Measurements from ENCODE around the gene EVA1C. TPM values are rescaled to one million over a fixed set of nuclear protein-coding genes. Genes with fewer than 3 reads are reported as not detected.
A peak's percentile ranks its signal among the peaks of the same experiment; 100 is the strongest.
"Not testable (repeated sequence)": the region's sequence is repeated elsewhere in the genome, so short reads cannot be mapped to it uniquely, and the experiment has no call there.

Gene EVA1C
- total and polyA plus RNA-seq, 3 donors from 2014 or later: 28.4 to 47.0 (median 44.2) TPM

DNA sequence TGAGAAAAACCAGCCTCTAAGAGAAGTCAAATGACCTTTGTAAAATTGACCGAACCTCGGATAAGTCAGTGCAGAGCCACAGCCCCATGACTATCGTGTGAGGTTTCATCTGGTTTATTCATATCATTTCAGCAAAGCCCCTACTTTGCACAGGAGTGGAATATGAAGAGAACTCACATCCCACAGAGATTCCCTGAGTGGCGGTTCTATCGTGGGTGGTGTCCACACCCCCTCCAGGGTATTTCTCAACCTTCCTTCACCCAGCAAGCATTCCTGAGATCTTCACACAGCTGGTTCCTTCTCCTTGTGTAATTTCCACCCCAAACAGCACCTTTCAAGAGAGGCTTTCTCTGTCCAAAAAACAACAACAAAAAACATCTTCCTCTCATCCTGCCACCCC is 47.5 kb downstream of the EVA1C start:
- DNase-seq: no peak
- H3K36me3 ChIP-seq (ENCODE audit: low read depth, missing control alignments): no peaks in the 10 kb centered on the region
- whole genome bisulfite sequencing, 2 donors: 87 to 95% methylated on average over 5 of the region's 5 CpGs
- TF ChIP-seq, protein P1, sequence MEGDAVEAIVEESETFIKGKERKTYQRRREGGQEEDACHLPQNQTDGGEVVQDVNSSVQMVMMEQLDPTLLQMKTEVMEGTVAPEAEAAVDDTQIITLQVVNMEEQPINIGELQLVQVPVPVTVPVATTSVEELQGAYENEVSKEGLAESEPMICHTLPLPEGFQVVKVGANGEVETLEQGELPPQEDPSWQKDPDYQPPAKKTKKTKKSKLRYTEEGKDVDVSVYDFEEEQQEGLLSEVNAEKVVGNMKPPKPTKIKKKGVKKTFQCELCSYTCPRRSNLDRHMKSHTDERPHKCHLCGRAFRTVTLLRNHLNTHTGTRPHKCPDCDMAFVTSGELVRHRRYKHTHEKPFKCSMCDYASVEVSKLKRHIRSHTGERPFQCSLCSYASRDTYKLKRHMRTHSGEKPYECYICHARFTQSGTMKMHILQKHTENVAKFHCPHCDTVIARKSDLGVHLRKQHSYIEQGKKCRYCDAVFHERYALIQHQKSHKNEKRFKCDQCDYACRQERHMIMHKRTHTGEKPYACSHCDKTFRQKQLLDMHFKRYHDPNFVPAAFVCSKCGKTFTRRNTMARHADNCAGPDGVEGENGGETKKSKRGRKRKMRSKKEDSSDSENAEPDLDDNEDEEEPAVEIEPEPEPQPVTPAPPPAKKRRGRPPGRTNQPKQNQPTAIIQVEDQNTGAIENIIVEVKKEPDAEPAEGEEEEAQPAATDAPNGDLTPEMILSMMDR (IDR thresholded peaks at IDR 0.05): no peak
- TF ChIP-seq POLR2A (IDR thresholded peaks at IDR 0.05): no peak
- H3K27ac ChIP-seq: no peak overlapping the region
- intact Hi-C loops (cut with DNase I; ENCODE audit: low total_unique reads): loop anchor here (5.0 kb wide), 1 partner anchor 48 kb away; the partner anchor contains the start of gene EVA1C
- peaks cover 38% of the 10 kb centered on the region for H3K4me1 ChIP-seq
- H3K9me3 ChIP-seq: no peaks in the 10 kb centered on the region
- H3K4me3 ChIP-seq: no peak overlapping the region
- no peaks in the 10 kb centered on the region for H3K27me3 ChIP-seq

DNA sequence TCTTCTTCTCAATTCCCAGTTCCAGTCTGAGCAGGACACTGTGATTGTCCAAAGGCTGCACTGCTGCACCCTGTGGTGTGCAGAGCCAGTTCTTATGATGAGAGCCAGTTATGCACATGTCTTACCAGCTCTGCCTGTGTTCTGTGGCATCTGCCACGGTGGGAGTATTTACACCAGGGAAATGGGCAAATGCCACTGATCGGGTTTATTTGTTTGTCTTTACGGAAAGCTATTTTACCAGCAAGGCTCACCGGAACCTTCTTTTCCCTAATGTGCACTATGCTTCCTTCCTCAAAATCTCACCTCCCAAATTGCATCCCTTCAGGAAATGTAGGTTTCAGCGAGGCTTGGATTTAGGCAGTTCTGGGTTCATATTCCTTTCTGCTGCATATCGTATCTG is 49.0 kb downstream of the EVA1C start:
- Histone ChIP-seq H3K4me1 (peaks cover 31% of the 10 kb centered on the region), H3K27ac (no peak overlapping the region), H3K4me3 (no peak overlapping the region), H3K27me3 (no peaks in the 10 kb centered on the region), H3K36me3 (ENCODE audit: low read depth, missing control alignments) (no peaks in the 10 kb centered on the region), H3K9me3 (no peaks in the 10 kb centered on the region)
- TF ChIP-seq POLR2A (IDR thresholded peaks at IDR 0.05): no peak
- TF ChIP-seq, protein P1 (IDR thresholded peaks at IDR 0.05): no peak
- 91 to 95% methylated on average over 6 of the region's 6 CpGs for WGBS, 2 donors
- intact Hi-C loops (cut with DNase I; ENCODE audit: low total_unique reads): no loop called here
- DNase-seq: no peak

DNA sequence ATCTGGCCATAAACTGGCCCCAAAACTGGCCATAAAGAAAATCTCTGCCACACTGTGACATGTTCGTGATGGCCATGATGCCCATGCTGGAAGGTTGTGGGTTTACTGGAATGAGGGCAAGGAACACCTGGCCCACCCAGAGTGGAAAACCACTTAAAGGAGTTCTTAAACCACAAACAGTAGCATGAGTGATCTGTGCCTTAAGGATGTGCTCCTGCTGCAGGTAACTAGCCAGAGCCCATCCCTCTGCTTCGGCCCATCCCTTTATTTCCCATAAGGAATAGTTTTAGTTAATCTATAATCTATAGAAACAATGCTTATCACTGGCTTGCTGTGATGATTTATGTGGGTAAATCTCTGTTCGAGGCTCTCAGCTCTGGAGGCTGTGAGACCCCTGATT is 50.1 kb downstream of the EVA1C start:
- H3K9me3 ChIP-seq; H3K4me3 ChIP-seq; DNase-seq; H3K36me3 ChIP-seq (ENCODE audit: low read depth, missing control alignments); intact Hi-C loops (cut with DNase I; ENCODE audit: low total_unique reads); H3K27me3 ChIP-seq: not testable (repeated sequence)
- 93 to 98% methylated on average over 3 of the region's 3 CpGs for WGBS, 2 donors
- H3K4me1 ChIP-seq: peaks cover 20% of the 10 kb centered on the region
- peak overlapping the region in 1 of 2 donors; percentile 31 for H3K27ac ChIP-seq

DNA sequence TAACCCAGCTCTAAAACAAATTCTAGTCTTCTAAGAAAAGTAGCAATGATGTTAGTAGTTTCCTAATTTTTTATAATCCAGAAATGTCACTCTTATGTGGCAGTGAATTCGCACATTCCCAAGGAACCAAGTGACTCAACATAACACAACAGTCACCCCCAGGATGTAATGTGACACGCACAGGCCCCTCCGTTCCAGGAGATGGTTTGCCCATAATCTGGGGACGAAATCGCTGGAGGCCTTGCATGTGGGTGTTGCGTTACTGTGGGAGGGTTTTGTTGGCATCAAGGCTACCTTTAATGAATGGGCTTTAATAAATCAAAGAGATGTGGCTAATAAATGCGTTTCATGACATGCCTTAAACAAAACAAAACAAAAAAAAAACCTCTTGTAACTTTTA is 50.9 kb downstream of the EVA1C start:
- no peak for DNase-seq
- Histone ChIP-seq H3K4me1 (peaks cover 13% of the 10 kb centered on the region), H3K27ac (peak overlapping the region; percentile 31 to 40), H3K9me3 (no peaks in the 10 kb centered on the region), H3K27me3 (no peaks in the 10 kb centered on the region), H3K36me3 (ENCODE audit: low read depth, missing control alignments) (no peaks in the 10 kb centered on the region), H3K4me3 (no peak overlapping the region)
- WGBS, 2 donors: 63 to 74% methylated on average over 7 of the region's 7 CpGs
- no peak for TF ChIP-seq POLR2A (IDR thresholded peaks at IDR 0.05)
- TF ChIP-seq, protein P1 (IDR thresholded peaks at IDR 0.05): no peak
- intact Hi-C loops (cut with DNase I; ENCODE audit: low total_unique reads): no loop called here

DNA sequence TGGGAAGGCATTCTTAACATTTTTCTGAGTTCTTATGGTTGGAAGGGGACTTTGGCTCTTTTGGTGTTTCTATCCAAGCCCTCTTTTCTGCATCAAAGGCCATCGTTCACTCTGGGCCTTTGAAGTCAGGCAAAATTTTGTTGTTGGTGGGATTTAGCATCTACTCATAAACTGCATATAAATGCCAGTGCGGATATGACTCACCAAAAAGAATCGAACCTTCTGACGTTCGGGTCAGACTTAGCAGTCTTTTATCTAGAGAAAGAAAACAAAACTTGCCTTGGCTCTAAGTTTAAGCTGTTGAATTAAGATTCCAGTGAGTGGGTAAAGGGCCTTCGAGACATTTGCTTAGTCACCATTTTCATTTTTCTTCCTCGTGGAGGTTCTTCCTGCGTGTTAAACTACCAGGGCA is 51.4 kb downstream of the EVA1C start:
- 57 to 64% methylated on average over 8 of the region's 8 CpGs for WGBS, 2 donors
- H3K4me1 ChIP-seq: peaks cover 13% of the 10 kb centered on the region
- H3K27me3 ChIP-seq: no peaks in the 10 kb centered on the region
- H3K36me3 ChIP-seq (ENCODE audit: low read depth, missing control alignments): no peaks in the 10 kb centered on the region
- DNase-seq: no peak
- TF ChIP-seq, protein P1 (IDR thresholded peaks at IDR 0.05): no peak
- TF ChIP-seq POLR2A (IDR thresholded peaks at IDR 0.05): no peak
- H3K9me3 ChIP-seq: no peaks in the 10 kb centered on the region
- intact Hi-C loops (cut with DNase I; ENCODE audit: low total_unique reads): no loop called here
- H3K4me3 ChIP-seq: no peak overlapping the region
- H3K27ac ChIP-seq: peak overlapping the region; percentile 31 to 40
